ENCODE measurements around the gene SERPINE1.
A peak's percentile ranks its signal among the peaks of the same experiment; 100 is the strongest.
"Not testable (repeated sequence)": the region's sequence is repeated elsewhere in the genome, so short reads cannot be mapped to it uniquely, and the experiment has no call there.

SERPINE1 gene

DNA sequence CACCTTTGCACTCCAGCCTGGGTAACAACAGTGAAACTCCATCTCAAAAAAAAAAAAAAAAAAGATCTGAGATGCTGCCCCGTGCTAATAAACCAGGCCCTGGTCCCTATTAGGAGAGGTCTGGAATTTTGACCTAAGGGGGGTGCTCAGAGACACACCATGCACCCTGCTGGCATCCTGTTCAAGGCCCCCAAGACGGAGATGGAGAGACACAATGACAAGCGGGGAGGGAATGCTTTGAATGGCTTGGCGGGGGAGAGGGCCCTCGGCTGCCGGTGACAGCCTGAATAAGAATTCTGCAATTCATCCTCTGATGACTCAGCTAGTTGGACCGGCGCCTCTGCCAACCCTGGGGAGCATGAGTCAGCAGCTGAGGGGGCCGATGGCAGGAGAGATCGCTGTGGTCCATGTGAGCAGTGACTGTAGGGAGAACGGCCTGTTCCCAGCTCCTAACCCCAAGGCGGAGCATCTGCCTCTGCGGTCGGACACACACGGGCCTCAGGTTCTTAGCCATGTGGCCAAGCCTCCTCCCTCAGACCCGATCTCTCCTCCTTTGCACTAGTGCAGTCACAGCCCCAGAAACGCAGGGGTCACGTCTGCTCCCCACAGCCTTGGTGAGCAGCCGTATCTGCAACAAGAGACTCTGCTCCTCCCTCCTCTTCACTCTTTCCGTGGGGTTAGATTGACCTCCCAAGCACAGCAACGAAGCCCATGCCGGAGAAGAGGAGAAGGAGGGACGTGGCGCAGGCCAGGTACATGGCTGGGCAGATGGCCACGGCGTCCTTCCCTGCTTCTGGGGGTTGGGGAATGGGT lies 26.7 kb upstream of the SERPINE1 start:
- peak; percentile 90 for DNase-seq
- in situ Hi-C loops (cut with MboI; ENCODE audit: low pct_unique_long_range_greater_than_20kb, low sequenced_read_pairs) = no loop called here

DNA sequence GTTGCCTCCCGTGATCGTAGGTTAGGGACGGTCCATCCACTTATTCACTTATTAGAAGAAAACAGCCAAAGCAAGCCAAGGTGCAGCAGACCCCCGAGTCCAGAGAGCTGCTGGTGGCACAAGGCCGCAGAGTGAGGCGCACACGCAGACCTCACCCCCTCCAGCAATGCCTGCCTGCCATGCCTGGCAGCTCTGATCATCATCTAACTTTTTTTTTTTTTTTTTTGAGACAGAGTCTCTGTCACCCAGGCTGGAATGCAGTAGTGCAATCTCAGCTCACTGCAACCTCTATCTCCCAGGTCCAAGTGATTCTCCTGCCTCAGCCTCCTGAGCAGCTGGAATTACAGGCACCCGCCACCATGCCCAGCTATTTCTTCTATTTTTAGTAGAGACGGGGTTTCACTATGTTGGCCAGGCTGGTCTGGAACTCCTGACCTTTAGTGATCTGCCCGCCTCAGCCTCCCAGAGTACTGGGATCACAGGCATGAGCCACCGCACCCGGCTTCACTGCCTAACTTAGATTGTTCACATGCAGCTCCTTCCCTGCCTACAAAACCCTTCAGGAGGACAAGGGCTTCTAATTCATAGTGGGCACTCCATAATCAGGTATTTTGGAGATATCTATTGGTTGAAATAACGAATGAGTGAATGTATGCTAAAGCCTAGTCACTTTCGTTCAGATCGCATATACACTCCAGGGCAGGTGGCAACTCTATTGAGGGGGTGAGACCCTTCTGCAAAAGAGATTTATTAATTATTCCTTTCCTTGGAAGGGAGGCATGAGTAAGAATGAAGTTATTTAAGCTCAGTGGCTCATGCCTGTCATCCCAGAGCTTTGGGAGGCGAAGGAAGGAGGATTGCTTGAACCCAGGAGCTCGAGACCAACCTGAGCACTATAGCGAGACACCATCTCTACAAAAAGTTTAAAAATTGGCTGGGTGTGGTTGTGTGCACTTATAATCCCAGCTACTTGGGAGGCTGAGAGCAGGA lies 25.8 kb upstream of the SERPINE1 start:
- in situ Hi-C loops (cut with MboI; ENCODE audit: low pct_unique_long_range_greater_than_20kb, low sequenced_read_pairs) = no loop called here
- DNase-seq = no peak

DNA sequence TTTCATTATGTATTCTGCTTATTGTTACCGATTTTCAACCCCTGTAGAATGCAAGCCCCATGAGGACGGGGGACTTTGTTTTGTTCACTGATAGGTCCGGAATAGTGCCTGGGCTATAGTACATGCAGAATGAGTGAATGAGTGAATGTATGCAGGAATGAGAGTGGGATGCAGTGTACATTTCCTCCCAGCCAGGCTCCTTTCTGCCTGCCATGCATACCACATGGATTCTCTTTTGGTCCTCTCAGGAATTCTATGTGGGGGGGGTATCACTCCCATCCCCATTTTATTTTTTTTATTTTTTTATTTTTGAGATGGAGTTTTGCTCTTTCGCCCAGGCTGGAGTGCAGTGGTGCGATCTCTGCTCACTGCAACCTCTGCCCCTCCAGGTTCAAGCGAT lies 24.9 kb upstream of the SERPINE1 start:
- in situ Hi-C loops (cut with MboI; ENCODE audit: low pct_unique_long_range_greater_than_20kb, low sequenced_read_pairs) = no loop called here
- no peak for DNase-seq

DNA sequence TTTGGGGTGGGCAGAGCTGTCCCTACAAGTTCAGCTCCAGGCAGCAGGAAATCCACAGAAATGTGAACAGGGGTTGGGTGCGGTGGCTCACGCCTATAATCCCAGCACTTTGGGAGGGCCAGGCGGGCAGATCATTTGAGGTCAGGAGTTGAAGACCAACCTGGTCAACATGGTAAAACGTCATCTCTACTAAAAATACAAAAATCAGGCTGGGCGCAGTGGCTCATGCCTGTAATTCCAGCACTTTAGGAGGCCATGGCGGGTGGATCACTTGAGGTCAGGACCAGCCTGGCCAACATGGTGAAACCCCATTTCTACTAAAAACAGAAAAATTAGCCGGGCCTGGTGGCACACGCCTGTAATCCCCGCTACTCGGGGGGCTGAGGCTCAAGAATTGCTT lies 23.2 kb upstream of the SERPINE1 start:
- DNase-seq; in situ Hi-C loops (cut with MboI; ENCODE audit: low pct_unique_long_range_greater_than_20kb, low sequenced_read_pairs): not testable (repeated sequence)

DNA sequence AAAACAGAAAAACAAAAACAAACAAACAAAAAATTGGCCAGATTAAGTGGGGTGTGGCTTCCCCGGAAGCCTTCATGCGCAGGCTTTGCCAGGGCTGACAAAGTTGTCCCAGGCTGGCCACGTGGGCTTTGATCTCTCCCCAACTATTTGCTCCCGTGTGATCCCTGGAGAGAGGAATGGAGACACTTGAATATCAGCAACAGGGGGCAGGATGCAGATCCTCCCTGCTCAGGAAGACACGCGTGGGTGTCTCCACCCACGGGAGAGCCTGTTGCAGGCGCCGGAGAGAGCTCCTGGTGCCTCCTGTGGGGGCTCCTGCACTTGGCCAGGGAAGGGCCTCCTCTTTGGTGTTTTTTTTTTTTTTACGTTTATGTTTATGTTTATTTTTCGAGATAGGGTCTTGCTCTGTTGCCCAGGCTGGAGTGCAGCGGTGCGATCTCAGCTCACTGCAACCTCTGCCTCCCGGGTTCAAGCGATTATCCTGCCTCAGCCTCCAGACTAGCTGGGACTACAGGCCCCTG lies 22.7 kb upstream of the SERPINE1 start:
- DNase-seq = no peak
- in situ Hi-C loops (cut with MboI; ENCODE audit: low pct_unique_long_range_greater_than_20kb, low sequenced_read_pairs) = no loop called here

DNA sequence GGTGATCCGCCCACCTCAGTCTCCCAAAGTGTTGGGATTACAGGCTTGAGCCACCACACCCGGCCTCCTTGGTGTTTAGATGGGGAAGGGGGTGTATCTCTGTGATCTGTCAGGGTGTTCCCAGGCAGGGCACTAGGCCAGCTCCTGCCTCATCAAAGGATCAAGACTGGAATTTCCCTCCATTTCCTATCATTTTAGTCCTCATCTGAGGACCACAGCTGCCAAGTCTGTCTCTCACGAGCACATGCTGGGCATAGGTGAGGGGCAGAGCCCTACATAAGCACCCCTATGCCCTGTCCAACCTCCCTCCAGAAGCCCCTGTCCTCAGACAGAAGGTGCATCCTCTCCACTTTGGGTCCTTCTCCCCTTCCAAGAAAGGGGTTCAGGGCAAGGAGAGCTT lies 22.1 kb upstream of the SERPINE1 start:
- in situ Hi-C loops (cut with MboI; ENCODE audit: low pct_unique_long_range_greater_than_20kb, low sequenced_read_pairs) = no loop called here
- DNase-seq = no peak

DNA sequence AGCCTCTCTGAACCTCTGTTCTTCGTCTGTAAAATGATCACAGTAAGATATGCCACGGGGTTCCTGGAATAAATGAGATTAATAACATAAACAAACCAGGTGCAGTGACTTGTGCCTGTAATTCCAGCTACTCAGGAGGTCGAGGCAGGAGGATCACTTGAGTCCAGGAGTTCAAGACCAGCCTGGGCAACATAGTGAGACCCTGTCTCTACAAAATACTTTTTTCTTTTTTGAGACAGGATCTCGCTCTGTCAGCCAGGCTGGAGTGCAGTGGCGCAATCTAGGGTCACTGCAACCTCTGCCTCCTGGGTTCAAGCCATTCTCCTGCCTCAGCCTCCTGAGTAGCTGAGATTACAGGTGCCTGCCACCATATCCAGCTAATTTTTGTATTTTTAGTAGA lies 21.7 kb upstream of the SERPINE1 start:
- DNase-seq; in situ Hi-C loops (cut with MboI; ENCODE audit: low pct_unique_long_range_greater_than_20kb, low sequenced_read_pairs): not testable (repeated sequence)

DNA sequence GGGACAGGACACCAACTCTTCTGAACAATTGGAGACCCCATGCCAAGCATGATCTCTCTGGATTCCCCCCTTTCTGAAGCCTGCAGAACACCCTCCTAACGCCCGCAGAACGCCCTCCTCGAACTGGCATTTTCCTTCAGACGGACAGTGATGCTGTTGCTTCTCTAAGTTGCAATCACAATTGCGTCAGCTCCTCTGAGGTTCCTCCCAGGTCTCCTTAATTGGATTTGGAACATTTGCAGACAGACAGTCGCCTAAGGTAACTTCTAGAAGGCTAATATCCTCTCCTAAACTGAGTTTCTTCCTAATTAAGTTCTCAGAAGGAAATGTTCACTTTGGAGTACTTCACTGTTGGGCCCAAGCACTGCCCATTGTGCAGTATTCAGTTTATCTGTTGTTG lies 20.5 kb upstream of the SERPINE1 start:
- DNase-seq = no peak
- in situ Hi-C loops (cut with MboI; ENCODE audit: low pct_unique_long_range_greater_than_20kb, low sequenced_read_pairs) = no loop called here

DNA sequence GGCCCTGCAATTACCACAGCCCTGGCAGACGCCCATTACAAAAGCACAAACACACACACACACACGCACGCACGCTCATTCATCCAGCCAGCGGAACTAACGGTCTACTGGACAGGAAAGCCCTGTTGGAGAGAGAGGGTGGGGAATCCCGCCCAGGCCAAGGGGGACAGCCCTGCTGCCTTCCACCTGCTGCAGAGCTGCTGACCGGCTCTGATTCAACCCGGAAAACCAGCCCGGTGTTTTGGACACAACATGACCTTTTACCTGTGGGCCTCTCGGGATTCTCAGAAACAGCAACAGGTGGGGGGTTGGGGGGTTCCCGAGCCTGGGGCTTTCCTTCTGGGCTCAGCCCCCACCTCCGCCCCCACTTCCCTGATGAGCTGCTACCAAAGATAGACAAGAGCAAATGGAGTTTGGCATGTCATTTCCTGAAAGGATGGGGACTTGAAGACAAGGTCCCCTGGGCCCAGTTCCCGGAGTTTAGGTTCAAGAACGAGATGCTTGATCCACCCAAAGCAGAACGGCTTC lies 18.5 kb upstream of the SERPINE1 start:
- in situ Hi-C loops (cut with MboI; ENCODE audit: low pct_unique_long_range_greater_than_20kb, low sequenced_read_pairs) = no loop called here
- peak; percentile 78 for DNase-seq

DNA sequence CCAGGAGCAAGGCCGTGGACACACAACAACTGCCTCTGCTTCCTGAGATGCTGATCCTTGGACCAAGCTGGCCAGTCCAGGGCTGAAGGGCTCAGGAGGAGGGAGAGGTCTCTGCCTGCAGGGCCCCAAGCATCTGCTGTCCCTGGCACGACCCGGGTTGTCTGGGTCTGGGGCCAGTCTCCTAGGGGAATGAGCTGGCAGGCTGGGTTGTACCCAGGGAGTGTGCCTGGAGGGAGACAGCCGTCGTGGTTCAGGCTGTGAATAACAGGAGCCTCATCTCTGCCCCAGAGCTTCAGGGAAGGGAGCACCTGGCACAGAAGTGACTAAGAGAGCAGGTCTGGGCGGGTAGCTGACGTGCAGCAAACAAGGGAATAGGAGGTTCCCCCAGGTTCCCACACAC lies 17.9 kb upstream of the SERPINE1 start:
- no peak for DNase-seq
- in situ Hi-C loops (cut with MboI; ENCODE audit: low pct_unique_long_range_greater_than_20kb, low sequenced_read_pairs) = no loop called here

DNA sequence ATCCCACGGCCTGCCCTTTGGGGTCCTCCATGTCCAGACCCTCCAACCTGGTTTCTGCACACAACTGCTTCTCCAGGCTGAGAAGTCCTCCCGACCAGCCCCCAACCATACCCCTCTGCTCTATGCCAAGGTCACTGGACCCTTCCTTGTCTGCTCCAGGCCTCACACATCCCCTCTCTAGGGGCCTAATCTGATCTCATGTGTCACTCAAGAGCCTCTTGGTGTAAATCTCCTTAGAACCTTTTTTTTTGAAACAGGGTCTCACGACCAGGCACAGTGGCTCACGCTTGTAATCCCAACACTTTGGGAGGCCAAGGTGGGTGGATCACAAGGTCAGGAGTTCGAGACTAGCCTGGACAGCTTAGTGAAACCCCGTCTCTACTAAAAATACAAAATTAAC lies 17.5 kb upstream of the SERPINE1 start:
- in situ Hi-C loops (cut with MboI; ENCODE audit: low pct_unique_long_range_greater_than_20kb, low sequenced_read_pairs) = no loop called here
- DNase-seq = no peak

DNA sequence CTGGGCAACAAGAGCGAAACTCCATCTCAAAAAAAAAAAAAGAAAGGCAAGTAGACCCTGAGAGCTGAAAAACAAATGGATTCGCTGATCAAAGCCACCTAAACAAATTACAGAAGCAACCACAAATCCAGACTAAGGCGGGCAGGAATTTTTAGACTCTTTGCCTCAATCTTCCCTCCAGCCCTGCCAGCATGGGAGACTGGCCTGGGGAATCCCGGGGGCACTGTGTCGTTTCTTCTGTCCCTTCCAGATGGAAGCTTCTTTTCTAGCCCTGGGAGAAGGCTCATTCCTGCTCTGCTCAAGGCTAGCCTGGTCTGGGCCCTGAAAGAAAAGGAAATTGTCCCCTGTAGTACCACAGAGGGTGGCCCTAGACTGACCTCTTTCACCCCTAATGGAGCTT lies 15.6 kb upstream of the SERPINE1 start:
- DNase-seq = no peak
- in situ Hi-C loops (cut with MboI; ENCODE audit: low pct_unique_long_range_greater_than_20kb, low sequenced_read_pairs) = no loop called here

DNA sequence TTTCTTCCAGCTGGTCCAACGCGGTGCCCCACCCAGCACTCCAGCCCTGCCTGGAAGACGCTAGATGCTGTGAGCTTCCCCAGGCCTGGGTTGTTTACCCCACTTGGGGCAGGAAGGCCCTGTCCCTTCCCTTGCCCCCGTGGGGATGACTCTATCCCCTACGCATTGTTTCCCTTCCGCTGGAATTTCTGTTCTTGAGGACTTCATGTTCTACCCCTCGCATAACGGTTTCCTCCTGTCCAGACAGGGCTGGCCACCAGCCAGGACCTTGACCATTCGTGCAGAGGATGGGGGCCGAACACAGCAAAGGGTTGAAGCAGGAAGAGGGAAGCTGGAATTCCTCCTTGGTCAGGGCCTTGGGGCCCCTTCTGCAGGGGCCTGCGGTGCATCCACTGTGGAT lies 14.7 kb upstream of the SERPINE1 start:
- in situ Hi-C loops (cut with MboI; ENCODE audit: low pct_unique_long_range_greater_than_20kb, low sequenced_read_pairs) = no loop called here
- no peak for DNase-seq

DNA sequence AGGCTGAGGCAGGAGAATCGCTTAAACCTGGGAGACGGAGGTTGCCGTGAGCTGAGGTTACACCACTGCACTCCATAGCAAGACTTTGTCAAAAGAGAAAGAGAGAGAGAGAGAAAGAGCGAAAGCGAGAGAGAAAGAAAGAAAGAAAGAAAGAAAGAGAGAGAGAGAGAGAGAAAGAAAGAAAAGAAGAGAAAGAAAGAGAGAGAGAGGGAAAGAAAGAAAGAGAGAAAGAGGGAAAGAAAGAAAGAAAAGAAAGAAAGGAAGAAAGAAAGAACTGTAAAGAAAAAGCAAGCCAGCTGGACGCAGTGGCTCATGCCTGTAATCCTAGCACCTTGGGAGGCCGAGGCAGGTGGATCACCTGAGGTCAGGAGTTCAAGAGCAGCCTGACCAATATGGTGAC lies 13.8 kb upstream of the SERPINE1 start:
- DNase-seq; in situ Hi-C loops (cut with MboI; ENCODE audit: low pct_unique_long_range_greater_than_20kb, low sequenced_read_pairs): not testable (repeated sequence)

DNA sequence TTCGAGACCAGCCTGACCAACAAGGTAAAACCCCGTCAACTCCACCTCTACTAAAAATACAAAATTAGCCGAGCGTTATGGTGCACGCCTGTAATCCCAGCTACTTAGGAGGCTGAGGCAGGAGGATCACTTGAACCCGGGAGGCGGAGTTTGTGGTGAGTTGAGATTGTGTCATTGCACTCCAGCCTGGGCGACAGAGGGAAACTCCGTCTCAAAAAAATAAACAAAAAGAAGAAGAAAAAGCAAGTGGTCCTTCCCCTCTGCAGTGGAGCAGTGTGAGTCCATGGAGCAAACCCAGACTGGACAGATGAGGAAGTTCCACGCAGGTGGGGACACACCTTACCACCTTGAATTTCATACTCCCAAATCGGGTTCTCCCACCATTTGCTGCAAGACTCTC lies 13.1 kb upstream of the SERPINE1 start:
- no peak for DNase-seq
- in situ Hi-C loops (cut with MboI; ENCODE audit: low pct_unique_long_range_greater_than_20kb, low sequenced_read_pairs) = no loop called here

DNA sequence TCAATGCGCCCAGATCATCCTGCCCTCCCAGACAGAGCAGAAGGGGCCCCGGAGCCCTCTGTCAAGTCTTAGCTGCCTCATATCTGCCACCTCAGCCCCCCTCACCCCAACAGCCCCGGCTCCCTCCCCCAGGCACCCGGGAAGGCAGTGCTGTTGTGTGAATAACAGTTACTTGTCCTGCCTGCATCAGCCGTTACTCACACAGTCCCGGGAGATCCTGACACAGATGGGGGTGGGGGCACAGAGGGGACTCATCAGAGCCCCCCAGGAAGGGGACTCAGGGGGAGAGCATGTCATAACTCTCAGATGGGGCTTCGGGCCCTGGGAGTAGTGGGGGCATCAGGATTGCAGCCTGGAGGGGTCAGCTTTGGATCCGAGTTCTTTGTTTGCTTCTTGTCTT lies 12.4 kb upstream of the SERPINE1 start:
- in situ Hi-C loops (cut with MboI; ENCODE audit: low pct_unique_long_range_greater_than_20kb, low sequenced_read_pairs) = no loop called here
- DNase-seq = no peak

DNA sequence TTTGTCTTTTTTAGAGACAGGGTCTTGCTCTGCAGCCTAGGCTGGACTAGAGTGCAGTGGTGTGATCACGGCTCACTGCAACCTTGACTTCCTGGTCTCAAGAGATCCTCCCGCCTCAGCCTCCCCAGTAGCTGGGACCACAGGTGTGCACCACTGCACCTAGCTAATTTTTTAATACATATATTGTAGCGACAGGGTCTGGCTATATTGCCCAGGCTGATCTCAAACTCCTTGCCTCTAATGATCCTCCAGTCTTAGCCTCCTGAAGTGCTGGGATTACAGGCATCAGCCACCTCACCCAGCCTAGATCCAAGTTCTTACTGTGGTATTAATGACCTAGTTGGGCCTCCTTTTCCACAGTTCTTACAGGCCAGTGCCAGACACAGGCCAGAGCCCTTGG lies 11.7 kb upstream of the SERPINE1 start:
- no peak for DNase-seq
- in situ Hi-C loops (cut with MboI; ENCODE audit: low pct_unique_long_range_greater_than_20kb, low sequenced_read_pairs) = no loop called here

DNA sequence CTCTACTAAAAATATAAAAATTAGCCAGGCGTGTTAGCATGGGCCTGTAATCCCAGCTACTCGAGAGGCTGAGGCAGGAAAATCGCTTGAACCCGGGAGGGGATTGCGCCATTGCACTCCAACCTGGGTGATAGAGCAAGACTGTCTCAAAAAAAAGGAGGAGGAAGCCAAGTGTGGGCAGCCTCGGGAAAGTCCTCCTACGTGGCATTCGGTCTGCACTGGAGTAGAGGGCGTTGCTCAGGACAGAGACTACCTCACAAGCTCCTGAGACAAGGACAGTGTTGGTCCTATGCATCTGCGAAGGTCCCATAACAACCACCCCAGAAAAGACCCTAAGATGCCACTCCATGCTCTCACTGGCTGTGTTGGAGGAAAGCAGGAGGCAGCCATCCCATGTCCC lies 10.0 kb upstream of the SERPINE1 start:
- DNase-seq = no peak

DNA sequence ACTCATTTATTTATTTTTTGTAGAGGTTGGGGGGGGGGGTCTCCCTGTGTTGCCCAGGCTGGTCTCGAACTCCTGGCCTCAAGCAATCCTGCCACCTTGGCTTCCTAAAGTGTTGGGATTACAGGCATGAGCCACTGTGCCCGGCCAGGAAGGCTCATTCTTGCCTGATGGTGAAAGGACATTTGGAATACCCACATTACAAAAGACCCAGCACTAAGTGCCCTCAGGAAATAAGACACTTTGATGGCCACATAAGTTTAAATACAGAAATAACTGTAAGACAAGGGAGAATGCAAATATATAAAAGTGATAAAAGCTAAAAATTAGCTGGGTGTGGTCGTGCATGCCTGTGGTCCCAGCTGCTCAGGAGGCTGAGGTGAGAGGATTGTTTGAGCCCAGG lies 8.0 kb upstream of the SERPINE1 start:
- in situ Hi-C loops (cut with MboI; ENCODE audit: low pct_unique_long_range_greater_than_20kb, low sequenced_read_pairs) = no loop called here

More for the DNA sequence above, 10.0 kb upstream of the SERPINE1 start:
- in situ Hi-C loops (cut with MboI; ENCODE audit: low pct_unique_long_range_greater_than_20kb, low sequenced_read_pairs) = no loop called here

DNA sequence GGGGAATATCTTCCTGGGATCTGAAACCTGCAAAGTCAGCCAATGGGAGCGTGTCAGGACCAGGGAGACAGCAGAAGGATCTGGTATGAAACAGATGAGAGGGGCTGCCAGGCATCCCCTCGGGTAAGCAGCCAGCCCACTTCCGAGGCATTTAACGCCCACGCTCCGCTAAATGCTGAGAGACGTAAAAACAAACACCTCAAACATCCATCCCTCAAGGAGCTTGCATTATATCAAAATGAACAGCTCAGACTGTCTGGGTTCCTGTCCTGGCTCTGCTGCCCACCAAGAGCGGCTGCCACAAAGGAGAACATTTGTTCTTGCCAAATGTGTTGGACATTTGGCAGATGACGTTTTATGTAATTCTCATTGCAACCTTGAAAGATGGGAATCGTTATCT lies 7.0 kb upstream of the SERPINE1 start:
- DNase-seq = no peak
- in situ Hi-C loops (cut with MboI; ENCODE audit: low pct_unique_long_range_greater_than_20kb, low sequenced_read_pairs) = no loop called here

More for the DNA sequence above, 8.0 kb upstream of the SERPINE1 start:
- DNase-seq = no peak

Measured in KBM-7 (cell line).